Suppressor macrophage treated with lipopolysaccharide for 4 hours (primary cell): ENCODE results near the gene SNX32.

Source experiments
- DNase-seq: peaks from one replicate; pipeline ENCODE4 v3.0.0-alpha.2; 2020

Gene SNX32

DNA sequence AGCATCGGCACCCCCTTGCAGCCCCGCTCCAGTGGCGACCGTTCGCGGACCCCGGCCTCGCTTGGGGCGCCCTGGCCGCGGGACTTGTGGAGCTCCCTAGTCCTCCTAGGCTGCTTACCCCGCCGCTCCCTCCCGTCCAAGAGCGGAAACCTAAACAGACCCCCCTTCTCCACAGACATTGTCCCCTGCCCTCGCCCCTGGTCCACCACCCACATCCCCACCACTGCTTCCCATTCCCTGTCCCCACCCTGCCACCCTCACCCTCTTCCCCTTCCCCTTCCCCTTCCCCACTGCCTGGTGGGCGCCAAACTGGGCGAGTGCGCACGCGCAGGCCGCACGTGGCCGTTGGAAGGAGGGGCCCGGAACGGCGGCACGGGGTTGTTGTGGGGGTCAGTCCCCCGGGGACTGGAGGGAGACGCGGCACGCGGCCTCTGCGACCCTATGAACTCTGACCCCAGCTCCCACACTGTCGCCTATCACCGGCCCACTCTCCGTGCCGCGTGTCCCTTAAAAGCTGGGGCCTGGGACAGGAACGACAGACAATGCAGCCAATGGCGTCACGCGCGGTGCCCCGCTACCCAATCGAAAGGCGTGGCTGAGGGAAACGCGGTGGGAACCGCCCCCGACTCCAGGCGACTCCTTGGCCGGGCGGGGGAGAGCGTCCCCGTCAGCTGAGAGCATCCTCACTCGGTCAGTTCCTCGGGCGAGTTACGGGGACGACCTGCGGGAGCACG is at the start of gene SNX32:
Gene SNX32, plus strand, starts transcription at position 667 of the 734 bp plus-strand sequence. CDS start 103 bp downstream, outside the sequence.
- DNase-seq = peak; percentile 96

- DNase-seq = no peak
Observed at GRCh38 chr11:65785319-65786007, 48.3 kb upstream of the SNX32 start.

- no peak for DNase-seq
Observed at GRCh38 chr11:65786008-65786785, 47.6 kb upstream of the SNX32 start.

DNA sequence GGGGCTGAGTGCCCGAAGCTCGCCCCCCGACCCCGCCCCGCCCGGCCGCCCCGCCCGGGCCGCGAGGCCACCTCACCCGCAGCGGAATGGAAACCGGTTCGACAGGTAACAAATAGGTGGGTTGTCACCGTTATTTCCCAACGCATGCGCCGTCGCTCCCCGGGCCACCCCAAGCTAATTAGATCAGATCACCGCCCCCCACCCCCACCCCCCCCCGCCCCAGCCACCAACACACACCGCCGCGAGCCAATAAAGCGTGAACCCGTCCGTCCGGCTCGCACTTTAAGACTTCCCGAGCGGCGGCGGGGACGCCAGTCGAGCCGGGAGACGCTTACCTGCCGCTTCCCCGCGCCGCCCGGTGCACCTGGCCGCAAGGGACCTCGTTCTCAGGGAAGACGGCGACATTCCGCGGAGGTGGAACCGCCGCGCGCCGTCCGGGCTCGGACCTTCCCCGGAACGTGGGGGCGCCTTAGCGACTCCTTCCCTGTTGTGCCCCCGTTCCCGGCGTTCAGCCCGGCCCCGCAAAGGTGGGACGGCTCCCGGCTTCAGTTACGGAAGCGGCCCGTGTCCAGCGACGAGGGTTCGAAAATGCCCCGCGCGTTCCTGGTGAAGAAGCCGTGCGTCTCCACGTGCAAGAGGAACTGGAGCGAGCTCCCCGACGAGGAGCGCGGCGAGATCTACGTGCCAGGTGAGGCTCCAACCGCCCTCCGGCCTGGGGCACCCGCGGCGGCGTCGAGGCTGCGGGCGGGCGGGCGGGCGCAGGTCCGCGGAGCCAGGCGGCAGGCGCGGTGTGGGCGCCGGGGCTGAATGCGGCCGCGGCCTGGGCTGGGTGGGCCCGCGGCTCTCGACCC is 46.8 kb upstream of the SNX32 start, which contains the start of gene OVOL1:
Gene OVOL1, plus strand, starts transcription at position 278 of the 851 bp plus-strand sequence. Its CDS starts 311 bp downstream, at position 589.
- no peak for DNase-seq

GRCh38 chr11:65787649-65788622 is 45.8 kb upstream of the SNX32 start:
- no peak for DNase-seq

DNA sequence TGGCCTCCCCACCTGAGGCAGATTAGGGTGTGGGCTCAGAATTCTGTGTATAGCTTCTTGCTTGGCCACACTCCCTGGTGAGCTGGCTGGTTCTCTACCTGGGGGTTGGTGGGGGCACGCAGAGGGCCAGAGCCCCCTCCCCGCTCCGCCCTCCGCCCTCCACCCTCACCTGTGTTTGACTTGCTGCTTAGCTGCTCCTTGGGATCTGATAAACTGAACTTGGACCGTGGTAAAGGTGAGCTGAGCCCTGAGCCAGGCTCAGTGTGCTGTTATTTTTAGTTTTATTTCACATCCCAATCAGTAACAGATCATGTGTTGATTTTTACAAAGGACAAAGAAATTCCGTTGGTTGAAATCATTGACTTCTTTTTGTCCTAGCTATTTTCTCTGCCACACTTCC is 44.9 kb upstream of the SNX32 start:
- DNase-seq = no peak

GRCh38 chr11:65789230-65790103 is 44.3 kb upstream of the SNX32 start:
- DNase-seq = no peak

- no peak for DNase-seq
Observed at GRCh38 chr11:65790104-65790901, 43.5 kb upstream of the SNX32 start.

- no peak for DNase-seq
Observed at GRCh38 chr11:65790902-65791650, 42.7 kb upstream of the SNX32 start.

- peak; percentile 77 for DNase-seq
Observed at GRCh38 chr11:65791719-65792213, 42.0 kb upstream of the SNX32 start.

- no peak for DNase-seq
Observed at GRCh38 chr11:65792456-65792855, 41.3 kb upstream of the SNX32 start.

DNA sequence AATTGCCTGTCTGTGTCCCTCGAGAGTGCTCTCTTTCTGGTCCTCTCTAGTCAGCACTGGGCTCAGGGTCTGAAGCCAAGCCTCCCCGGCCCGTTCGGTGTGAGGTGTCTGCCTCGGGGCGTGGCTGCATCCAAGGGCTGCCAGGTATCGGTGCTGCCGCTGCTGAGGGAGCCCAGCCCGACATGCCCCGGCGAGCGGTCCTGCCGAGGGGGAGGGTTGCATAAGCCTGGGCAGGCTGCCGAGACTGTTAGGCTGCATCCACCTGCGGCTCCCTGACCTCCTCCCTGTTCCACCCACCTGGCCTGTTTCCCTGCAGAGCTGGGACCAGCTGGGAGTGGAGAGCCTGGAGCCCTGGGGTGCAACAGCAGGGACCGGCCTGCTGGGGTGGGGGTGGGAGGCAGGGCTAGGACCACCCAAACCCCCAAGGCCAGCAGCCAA is 40.6 kb upstream of the SNX32 start:
- no peak for DNase-seq

- DNase-seq = no peak
Observed at GRCh38 chr11:65793625-65794400, 40.0 kb upstream of the SNX32 start.

GRCh38 chr11:65794570-65795510 is 38.9 kb upstream of the SNX32 start:
- no peak for DNase-seq

DNA sequence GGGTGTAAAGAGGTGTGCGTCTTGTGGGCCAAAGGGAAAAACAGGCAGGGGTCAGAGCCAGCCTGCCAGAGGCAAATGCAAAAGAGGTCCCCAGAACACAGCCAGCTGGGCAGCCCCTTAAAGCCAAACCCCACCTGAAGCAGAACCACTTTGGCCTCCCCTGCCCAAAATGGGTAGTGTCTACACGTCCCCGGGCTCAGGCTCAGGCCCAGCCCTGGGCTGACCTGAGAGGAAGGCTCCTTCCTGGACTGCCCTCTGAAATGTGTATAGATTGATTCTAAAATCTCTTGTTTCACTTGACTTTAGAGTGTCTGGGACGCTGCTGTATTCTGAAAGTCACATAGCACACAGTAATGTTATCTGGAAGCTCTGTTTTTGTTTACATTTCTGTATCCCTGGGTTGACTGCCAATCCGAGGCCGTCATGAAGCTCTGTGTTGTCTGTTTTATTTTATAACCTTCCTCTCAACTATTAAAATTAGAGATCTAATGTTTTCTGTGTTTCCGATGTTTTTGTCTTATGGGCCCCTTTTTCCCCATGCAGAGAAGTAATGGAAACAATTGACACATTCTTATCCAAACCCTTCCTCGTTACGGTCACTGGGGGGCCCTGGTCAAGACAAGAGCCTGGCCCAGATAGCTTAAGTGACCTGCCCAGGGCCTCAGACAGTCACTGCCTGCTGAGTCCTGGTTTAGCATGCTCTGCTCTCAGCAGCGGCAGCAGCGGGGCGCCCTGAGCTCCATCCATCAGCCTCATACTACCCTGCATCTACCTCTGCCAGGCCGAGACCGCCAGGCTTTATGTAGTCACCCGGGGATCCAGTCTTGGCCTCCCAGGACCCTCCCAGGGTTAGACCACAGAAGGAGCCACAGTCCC is 36.8 kb upstream of the SNX32 start:
- no peak for DNase-seq
